Stimulated activated CD4-positive, alpha-beta T cell treated with anti-CD3 and anti-CD28 coated beads, Interleukin-1b, Interleukin-23, amount 100 ng/mL, for 1 hour (primary cell): ENCODE measurements around the gene HCRTR1.
"Not testable (repeated sequence)": the region's sequence is repeated elsewhere in the genome, so short reads cannot be mapped to it uniquely, and the experiment has no call there.

Experiments
- DNase-seq, 2 donors: peaks; one replicate each; pipeline ENCODE4 v3.0.0-alpha.2; 2020; ENCODE audit warnings: low read depth in 2 of 2

The HCRTR1 gene

GRCh38 chr1:31581821-31582810 lies 35.4 kb upstream of the HCRTR1 start:
- no peak for DNase-seq

GRCh38 chr1:31583082-31583994 lies 34.2 kb upstream of the HCRTR1 start:
- DNase-seq: no peak

- DNase-seq: no peak
These were observed 33.3 kb upstream of the HCRTR1 start for GRCh38 chr1:31583995-31584868.

DNA sequence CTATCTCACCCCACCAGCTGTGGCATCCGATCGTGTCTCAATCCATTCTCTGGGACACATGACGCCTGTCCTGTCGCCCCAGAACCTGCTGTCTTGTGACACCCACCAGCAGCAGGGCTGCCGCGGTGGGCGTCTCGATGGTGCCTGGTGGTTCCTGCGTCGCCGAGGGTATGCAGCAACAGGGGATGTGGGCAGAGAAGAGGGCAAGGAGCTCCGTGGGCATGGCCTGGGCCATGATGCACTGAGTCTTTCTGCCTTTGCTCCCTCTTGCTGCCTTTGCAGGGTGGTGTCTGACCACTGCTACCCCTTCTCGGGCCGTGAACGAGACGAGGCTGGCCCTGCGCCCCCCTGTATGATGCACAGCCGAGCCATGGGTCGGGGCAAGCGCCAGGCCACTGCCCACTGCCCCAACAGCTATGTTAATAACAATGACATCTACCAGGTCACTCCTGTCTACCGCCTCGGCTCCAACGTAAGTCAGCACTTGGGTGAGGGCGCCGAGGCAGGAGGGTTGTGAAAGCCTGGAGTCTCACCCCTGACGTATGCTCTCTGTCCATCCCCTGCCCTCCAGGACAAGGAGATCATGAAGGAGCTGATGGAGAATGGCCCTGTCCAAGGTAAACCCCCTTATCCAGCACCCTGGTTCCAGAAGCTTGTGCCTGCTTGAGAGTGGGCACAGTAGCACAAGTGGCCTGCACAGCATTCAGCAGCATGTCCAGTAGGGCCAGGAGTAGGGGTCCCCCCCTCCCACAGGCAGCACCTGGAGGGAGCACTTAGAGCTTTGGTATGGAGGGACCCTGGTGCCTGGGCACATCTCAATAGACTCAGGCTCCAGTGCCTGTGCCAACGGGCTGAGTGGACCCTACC lies 32.4 kb upstream of the HCRTR1 start:
- DNase-seq: no peak

GRCh38 chr1:31585736-31586365 lies 31.6 kb upstream of the HCRTR1 start:
- no peak for DNase-seq

DNA sequence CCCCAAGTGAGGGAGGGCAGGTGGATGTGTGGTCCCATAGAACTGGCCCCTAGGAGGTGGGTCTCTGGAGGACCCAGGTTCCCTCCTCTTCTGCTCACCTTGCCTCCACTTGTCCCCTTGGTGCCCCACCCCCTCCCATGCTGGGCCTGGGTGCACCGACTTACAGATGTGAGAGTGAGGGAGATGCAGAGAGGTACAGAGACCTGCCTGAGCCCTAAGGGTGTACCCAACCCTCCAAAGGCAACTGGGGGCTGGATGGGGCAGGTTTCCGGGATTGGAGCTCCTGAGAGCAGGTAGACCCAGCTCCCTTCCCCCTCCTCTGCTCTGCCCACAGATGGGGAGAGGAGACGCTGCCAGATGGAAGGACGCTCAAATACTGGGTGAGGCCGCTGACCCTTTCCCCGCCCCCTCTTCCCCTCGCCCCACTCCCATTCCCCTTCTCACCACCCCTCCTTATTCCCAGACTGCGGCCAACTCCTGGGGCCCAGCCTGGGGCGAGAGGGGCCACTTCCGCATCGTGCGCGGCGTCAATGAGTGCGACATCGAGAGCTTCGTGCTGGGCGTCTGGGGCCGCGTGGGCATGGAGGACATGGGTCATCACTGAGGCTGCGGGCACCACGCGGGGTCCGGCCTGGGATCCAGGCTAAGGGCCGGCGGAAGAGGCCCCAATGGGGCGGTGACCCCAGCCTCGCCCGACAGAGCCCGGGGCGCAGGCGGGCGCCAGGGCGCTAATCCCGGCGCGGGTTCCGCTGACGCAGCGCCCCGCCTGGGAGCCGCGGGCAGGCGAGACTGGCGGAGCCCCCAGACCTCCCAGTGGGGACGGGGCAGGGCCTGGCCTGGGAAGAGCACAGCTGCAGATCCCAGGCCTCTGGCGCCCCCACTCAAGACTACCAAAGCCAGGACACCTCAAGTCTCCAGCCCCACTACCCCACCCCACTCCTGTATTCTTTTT lies 30.8 kb upstream of the HCRTR1 start:
- no peak for DNase-seq

DNA sequence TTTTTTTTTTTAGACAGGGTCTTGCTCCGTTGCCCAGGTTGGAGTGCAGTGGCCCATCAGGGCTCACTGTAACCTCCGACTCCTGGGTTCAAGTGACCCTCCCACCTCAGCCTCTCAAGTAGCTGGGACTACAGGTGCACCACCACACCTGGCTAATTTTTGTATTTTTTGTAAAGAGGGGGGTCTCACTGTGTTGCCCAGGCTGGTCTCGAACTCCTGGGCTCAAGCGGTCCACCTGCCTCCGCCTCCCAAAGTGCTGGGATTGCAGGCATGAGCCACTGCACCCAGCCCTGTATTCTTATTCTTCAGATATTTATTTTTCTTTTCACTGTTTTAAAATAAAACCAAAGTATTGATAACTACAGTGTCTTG lies 30.2 kb upstream of the HCRTR1 start:
- DNase-seq: not testable (repeated sequence)

DNA sequence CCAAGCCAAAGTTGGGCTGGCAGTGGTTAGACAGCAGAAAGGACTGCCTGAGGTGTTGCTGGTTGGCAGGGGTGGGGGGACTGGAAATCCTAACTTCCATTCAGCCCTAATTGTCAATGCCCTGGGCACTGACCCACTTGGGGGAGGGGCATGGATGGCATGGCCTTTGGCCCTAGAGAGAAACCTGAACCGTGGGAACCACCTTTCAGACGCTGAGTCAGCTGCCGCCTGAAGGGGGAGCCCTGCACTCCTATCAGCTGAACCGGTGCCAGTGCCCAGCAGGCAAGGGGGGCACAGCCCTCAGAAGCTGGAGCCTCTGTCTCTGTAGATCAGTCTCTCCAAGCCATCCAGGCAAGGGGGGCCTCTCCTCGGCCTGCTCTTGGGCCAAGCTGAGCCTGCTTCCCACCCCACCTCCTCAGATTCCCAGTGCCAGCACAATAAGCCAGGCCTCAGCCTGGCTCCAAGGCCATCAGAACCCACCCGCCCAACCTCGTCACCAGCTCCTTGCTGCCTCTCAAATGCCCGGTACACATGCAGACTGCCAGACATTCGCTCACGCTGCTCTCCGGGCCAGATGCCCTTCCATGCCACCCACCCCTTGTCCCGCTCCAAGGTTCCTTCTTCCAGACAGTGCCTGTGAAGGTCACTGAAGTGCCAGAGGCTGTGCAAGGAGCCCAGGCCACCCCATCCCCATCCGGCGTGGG lies 29.6 kb upstream of the HCRTR1 start:
- DNase-seq: no peak

- no peak for DNase-seq
These were observed 28.6 kb upstream of the HCRTR1 start for GRCh38 chr1:31588751-31589515.

GRCh38 chr1:31591425-31592093 lies 25.9 kb upstream of the HCRTR1 start:
- DNase-seq: no peak

DNA sequence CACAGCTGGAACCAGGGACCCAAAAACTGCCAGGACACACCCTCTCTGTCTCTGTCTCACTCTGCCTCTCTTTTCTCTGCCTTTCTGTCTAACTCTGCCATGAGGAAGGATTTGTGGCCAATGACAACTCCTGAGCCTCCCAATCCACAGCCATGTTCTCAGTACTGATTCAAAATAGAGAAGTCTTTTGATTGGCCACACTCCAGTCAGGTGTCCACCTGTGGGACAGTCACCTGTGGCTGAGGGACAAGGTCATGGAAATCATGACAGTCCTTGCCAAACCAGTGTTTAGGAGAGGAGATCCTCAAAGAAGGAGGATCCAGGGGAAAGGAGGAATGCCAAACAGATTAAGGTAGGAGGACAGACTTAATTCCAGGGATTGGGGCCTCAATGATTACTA lies 25.4 kb upstream of the HCRTR1 start:
- no peak for DNase-seq

DNA sequence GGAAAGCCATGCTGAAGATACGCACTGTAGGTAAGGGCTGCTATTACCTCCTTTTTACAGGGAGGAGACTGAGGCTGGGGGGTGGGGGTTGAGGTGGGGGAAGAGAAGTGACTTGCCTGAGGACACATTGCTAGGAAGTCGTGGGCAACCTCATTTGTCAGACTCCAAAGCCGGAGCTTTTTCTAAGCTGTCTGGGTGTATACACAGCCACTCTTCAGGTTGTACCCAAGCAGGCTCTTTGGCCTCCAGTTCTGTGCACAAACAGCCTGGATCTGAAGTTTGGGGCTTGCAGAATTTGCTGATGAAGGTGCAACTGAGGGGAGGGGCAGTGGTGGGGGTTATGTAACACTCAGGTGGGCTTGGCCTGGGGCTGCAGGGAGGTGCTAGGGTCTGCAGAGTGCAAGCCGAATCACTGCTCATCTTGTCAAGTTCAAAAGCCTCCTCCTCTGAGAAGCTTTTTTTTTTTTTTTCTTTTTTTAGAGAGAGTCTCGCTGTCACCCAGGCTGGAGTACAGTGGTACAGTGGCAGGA lies 24.3 kb upstream of the HCRTR1 start:
- no peak for DNase-seq

- peak in 1 of 2 donors; percentile 51 for DNase-seq
These were observed 23.5 kb upstream of the HCRTR1 start for GRCh38 chr1:31593770-31594632.

- DNase-seq: no peak
These were observed 21.4 kb upstream of the HCRTR1 start for GRCh38 chr1:31595836-31596736.

DNA sequence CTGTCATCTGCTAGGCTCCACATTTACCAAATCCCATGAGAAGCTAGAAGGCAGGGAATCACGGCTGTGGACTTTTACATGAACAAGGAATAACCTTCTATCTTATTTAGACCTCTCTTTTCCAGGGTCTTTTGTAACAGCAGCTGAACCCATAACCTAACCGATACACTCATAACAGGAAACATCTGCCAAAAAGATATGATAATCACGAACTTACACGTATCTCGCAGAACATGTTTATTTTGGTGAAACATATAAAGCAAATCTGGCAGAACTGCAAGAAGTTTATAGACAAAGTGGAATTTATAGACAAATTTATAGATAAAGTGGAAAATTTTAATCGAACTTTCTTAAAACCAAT lies 20.8 kb upstream of the HCRTR1 start:
- DNase-seq: no peak
